Activated naive CD4-positive, alpha-beta T cell treated with anti-CD3 and anti-CD28 coated beads for 36 hours (primary cell): Measurements from ENCODE around the gene SUGP1. TPM values are rescaled to one million over a fixed set of nuclear protein-coding genes. Genes with fewer than 3 reads are reported as not detected.

Experiments used
- CTCF ChIA-PET: fragments of 350-600 bp; sonication (Branson Sonifier 250); formaldehyde crosslinking; loops from one replicate; lab custom pipeline; 2021; ENCODE audit warnings: antibody characterized with exemption; lab: Charles Lee
- DNase-seq: peaks from one replicate; pipeline ENCODE4 v3.0.0-alpha.2; 2020
- H3K27ac Mint-ChIP-seq: one replicate; pipeline ENCODE4 v1.8.0; 2021; ENCODE audit warnings: mild to moderate bottlenecking, mixed read lengths
- H3K27me3 Mint-ChIP-seq: one replicate; pipeline ENCODE4 v1.8.0; 2021; ENCODE audit warnings: low read depth, mixed read lengths
- H3K36me3 Mint-ChIP-seq: one replicate; pipeline ENCODE4 v1.8.0; 2021; ENCODE audit warnings: low read depth, mixed read lengths
- H3K4me1 Mint-ChIP-seq: one replicate; pipeline ENCODE4 v1.8.0; 2021; ENCODE audit warnings: low read depth, mixed read lengths
- H3K4me3 Mint-ChIP-seq: one replicate; pipeline ENCODE4 v1.8.0; 2021; ENCODE audit warnings: mild to moderate bottlenecking, moderate library complexity, mixed read lengths
- H3K9me3 Mint-ChIP-seq: one replicate; pipeline ENCODE4 v1.8.0; 2021; ENCODE audit warnings: mixed read lengths
- intact Hi-C: fragments of 100-400 bp; cut with micrococcal nuclease; formaldehyde crosslinking; loops from one replicate; pipeline ENCODE4 v1.15.1; 2023
- total RNA-seq, 2 experiments: library from RNA; stranded (reverse); gene quantifications; one replicate each; pipeline ENCODE4 v1.2.3, GENCODE V29; 2021

Gene SUGP1
- total RNA-seq, 2 experiments from 2014 or later, result 31.7 to 32.4 TPM

DNA sequence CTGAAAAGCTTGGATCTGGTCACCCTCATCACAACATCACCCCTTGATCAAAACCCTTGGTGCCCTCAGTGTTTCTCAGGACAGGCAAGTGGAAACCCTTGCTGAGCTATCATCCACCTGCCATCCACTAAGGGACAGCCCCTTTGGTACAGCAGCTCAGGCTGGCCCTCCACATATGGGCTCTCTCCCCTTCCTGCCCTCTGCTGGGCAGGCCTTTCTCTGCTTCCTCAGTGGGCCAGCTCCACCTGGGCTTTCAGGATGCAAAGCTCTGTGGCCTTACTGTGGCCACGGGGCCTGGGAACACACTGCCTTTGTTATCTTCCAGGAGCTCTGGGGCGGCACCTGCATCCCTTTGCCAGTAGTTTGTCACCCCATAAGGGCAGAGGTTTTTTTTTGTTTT, 4.9 kb downstream of the SUGP1 start:
- DNase-seq, result peak; percentile 20
- Mint-ChIP-seq H3K36me3 (peaks cover 14% of the 10 kb centered on the region), H3K27ac (no peak overlapping the region), H3K9me3 (no peaks in the 10 kb centered on the region), H3K4me3 (no peak overlapping the region), H3K27me3 (no peaks in the 10 kb centered on the region), H3K4me1 (peaks cover 26% of the 10 kb centered on the region)
- intact Hi-C loops, result no loop called here
- CTCF ChIA-PET, result interaction anchor here (0.9 to 1.0 kb wide), 4 partner anchors 26 to 131 kb away, joined by 3 to 5 read pairs (median 3); no protein-coding TSS in a partner anchor

DNA sequence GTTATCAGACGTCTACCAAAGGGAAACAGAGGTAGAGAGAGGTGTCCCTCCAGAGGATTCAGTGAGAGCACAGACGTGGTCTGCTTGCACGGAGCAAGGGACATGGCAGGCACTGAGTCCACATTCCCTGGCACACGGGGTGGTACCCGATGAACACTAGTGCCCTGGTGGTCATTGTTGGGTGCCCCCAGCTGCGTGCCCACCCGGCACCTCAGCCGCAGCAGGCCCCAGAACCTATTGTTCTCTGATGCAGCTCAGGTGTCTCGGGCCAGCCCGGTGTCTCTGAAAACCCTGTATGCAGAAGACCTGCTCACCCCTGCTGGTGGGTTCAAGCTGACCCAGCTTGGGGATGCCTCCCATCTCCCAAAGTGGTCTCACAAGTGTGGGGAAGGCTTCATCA, 11.9 kb downstream of the SUGP1 start:
- Mint-ChIP-seq H3K27ac (no peak overlapping the region), H3K9me3 (no peaks in the 10 kb centered on the region), H3K4me3 (no peak overlapping the region), H3K36me3 (peaks cover 19% of the 10 kb centered on the region), H3K4me1 (no peaks in the 10 kb centered on the region), H3K27me3 (no peaks in the 10 kb centered on the region)
- intact Hi-C loops, result no loop called here
- DNase-seq, result no peak
- CTCF ChIA-PET, result no interaction called here

- Mint-ChIP-seq H3K4me3 (no peak overlapping the region), H3K27ac (no peak overlapping the region), H3K36me3 (peaks cover 20% of the 10 kb centered on the region), H3K27me3 (no peaks in the 10 kb centered on the region), H3K4me1 (no peaks in the 10 kb centered on the region), H3K9me3 (no peaks in the 10 kb centered on the region)
- DNase-seq, result no peak
- CTCF ChIA-PET, result no interaction called here
- intact Hi-C loops, result no loop called here
Observed at GRCh38 chr19:19306191-19306590, 14.1 kb downstream of the SUGP1 start.

DNA sequence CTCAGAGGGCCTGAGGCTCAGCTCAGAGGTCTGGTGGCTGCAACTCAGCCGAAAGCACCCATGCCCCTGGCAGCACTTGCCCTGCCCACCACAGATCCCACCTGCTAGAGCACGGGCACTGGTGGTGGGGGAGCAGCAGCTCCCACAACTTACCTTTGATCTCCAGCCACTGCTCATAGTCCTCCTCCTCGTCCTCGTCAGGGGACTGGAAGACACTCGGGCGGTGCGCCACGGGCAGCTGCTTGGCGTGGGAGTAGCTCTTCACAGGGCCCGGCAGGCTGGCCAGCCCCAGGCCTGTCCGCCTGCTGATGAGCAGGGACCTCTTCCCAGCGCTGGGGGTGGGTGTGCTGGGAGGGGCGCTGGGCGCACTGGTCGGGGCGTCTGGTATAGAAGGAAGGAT, 14.6 kb downstream of the SUGP1 start:
- Mint-ChIP-seq H3K27me3 (no peaks in the 10 kb centered on the region), H3K36me3 (peaks cover 22% of the 10 kb centered on the region), H3K27ac (no peak overlapping the region), H3K9me3 (no peaks in the 10 kb centered on the region), H3K4me3 (no peak overlapping the region), H3K4me1 (no peaks in the 10 kb centered on the region)
- intact Hi-C loops, result no loop called here
- CTCF ChIA-PET, result interaction anchor here (0.6 kb wide), 1 partner anchor 68 kb away, joined by 3 read pairs; no protein-coding TSS in a partner anchor
- no peak for DNase-seq

GRCh38 chr19:19305066-19305465, 15.2 kb downstream of the SUGP1 start:
- no peak overlapping the region for H3K4me3 Mint-ChIP-seq
- H3K27ac Mint-ChIP-seq, result no peak overlapping the region
- H3K4me1 Mint-ChIP-seq, result no peaks in the 10 kb centered on the region
- no peaks in the 10 kb centered on the region for H3K9me3 Mint-ChIP-seq
- intact Hi-C loops, result no loop called here
- peaks cover 22% of the 10 kb centered on the region for H3K36me3 Mint-ChIP-seq
- no peak for DNase-seq
- CTCF ChIA-PET, result interaction anchor here (0.6 kb wide), 1 partner anchor 68 kb away, joined by 3 read pairs; no protein-coding TSS in a partner anchor
- no peaks in the 10 kb centered on the region for H3K27me3 Mint-ChIP-seq

- Mint-ChIP-seq H3K4me1 (no peaks in the 10 kb centered on the region), H3K9me3 (no peaks in the 10 kb centered on the region), H3K27ac (no peak overlapping the region), H3K4me3 (no peak overlapping the region), H3K36me3 (peaks cover 20% of the 10 kb centered on the region), H3K27me3 (no peaks in the 10 kb centered on the region)
- CTCF ChIA-PET, result interaction anchor here (1.1 kb wide), 1 partner anchor 84 kb away, joined by 4 read pairs; no protein-coding TSS in a partner anchor
- intact Hi-C loops, result no loop called here
- no peak for DNase-seq
Observed at GRCh38 chr19:19304186-19304965, 15.9 kb downstream of the SUGP1 start.

GRCh38 chr19:19303411-19303810, 16.9 kb downstream of the SUGP1 start:
- Mint-ChIP-seq H3K36me3 (peaks cover 19% of the 10 kb centered on the region), H3K9me3 (no peaks in the 10 kb centered on the region), H3K4me1 (no peaks in the 10 kb centered on the region), H3K27me3 (no peaks in the 10 kb centered on the region), H3K27ac (no peak overlapping the region), H3K4me3 (no peak overlapping the region)
- intact Hi-C loops, result no loop called here
- CTCF ChIA-PET, result interaction anchor here (1.1 kb wide), 1 partner anchor 83 kb away, joined by 4 read pairs; no protein-coding TSS in a partner anchor
- no peak for DNase-seq

DNA sequence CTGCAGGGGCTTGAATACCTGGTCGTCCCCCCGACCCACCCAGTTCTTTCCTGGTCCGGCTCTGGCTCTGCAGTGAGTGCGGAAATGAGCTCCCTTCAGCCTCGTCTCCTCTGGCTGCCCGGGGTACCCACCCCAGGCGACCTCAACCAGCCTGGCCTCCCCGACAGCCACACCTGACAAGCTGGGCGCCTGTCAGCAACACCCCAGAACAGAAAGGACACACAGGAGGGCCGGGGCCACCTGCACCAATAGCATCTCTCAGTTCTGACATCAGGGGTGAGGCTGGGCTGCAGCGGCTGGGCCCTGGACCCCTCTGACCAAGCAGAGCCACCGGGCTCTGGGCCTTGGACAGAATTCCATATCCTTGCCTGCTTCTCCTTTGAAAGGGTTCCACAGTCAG, 19.7 kb downstream of the SUGP1 start:
- H3K27me3 Mint-ChIP-seq, result no peaks in the 10 kb centered on the region
- H3K27ac Mint-ChIP-seq, result no peak overlapping the region

GRCh38 chr19:19297759-19298158, 22.6 kb downstream of the SUGP1 start:
- Mint-ChIP-seq H3K27me3 (no peaks in the 10 kb centered on the region), H3K4me1 (no peaks in the 10 kb centered on the region), H3K9me3 (peaks cover 1% of the 10 kb centered on the region), H3K4me3 (no peak overlapping the region), H3K27ac (no peak overlapping the region), H3K36me3 (peaks cover 30% of the 10 kb centered on the region)
- no peak for DNase-seq
- CTCF ChIA-PET, result interaction anchor here (1.1 kb wide), 1 partner anchor 44 kb away, joined by 3 read pairs; no protein-coding TSS in a partner anchor
- intact Hi-C loops, result no loop called here

More for the DNA sequence above, 19.7 kb downstream of the SUGP1 start:
- Mint-ChIP-seq H3K4me1 (no peaks in the 10 kb centered on the region), H3K9me3 (no peaks in the 10 kb centered on the region), H3K4me3 (no peak overlapping the region), H3K36me3 (peaks cover 15% of the 10 kb centered on the region)
- intact Hi-C loops, result no loop called here
- CTCF ChIA-PET, result no interaction called here
- no peak for DNase-seq

DNA sequence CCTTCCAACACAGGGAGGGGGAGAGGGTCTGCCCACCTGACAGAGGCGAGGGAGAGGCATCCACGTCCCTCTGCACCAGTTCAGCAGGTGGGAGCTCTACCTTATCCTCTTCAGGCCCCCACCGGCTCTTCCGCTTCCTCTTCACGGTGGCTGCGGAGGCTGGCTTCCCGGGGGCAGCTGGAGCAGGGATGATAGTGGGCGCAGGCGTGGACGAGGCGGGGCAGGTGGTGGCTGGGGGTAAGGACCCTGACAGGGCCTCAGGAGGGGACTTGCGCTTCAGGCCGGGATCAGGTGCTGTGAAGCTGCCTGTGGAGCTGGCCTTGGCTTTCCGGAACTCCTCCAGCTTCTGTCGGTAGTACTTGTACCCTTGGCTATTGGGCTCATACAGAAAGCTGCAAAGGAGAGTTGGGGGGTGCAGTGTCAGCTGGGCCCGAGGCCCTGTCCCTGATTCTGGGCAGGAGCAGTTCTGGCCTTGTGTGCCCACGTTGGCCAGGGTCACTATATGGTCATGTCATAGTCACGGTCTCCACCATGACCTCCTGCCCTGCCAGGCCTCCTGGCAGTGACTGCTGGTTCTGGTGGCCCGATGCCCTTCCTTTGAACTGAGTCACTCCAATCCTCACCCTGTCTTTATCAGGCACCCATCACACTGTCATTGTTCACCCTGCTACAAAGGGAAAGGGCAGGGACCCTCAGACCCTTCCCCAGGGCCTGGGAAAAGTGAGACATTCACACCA, 23.2 kb downstream of the SUGP1 start:
- H3K36me3 Mint-ChIP-seq, result peaks cover 36% of the 10 kb centered on the region
- DNase-seq, result no peak

DNA sequence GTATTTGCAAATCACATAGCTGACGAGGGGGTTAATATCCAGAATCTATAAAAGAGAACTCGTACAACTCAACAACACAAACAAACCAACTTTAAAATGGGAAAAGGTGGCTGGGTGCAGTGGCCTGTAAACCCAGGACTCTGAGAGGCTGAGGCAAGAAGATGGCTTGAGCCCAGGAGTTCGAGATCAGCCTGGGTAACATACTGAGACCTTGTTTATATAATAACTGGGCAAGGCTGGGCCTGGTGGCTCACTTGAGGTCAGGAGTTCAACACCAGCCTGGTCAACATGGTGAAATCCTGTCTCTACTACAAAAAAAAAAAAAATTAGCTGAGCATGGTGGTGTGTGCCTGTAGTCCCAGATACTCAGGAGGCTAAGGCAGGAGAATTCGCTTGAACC, 25.4 kb downstream of the SUGP1 start:
- H3K4me1 Mint-ChIP-seq, result no peaks in the 10 kb centered on the region
- no peaks in the 10 kb centered on the region for H3K27me3 Mint-ChIP-seq
- H3K9me3 Mint-ChIP-seq, result peaks cover 1% of the 10 kb centered on the region
- DNase-seq, result no peak
- peaks cover 44% of the 10 kb centered on the region for H3K36me3 Mint-ChIP-seq
- H3K4me3 Mint-ChIP-seq, result no peak overlapping the region
- H3K27ac Mint-ChIP-seq, result no peak overlapping the region
- intact Hi-C loops, result no loop called here
- CTCF ChIA-PET, result no interaction called here

More for the DNA sequence above, 23.2 kb downstream of the SUGP1 start:
- intact Hi-C loops, result no loop called here
- H3K27ac Mint-ChIP-seq, result no peak overlapping the region
- H3K9me3 Mint-ChIP-seq, result peaks cover 1% of the 10 kb centered on the region
- no peaks in the 10 kb centered on the region for H3K4me1 Mint-ChIP-seq
- no peak overlapping the region for H3K4me3 Mint-ChIP-seq
- no peaks in the 10 kb centered on the region for H3K27me3 Mint-ChIP-seq
- CTCF ChIA-PET, result interaction anchor here (1.1 kb wide), 1 partner anchor 44 kb away, joined by 3 read pairs; no protein-coding TSS in a partner anchor

- H3K9me3 Mint-ChIP-seq, result peaks cover 1% of the 10 kb centered on the region
- DNase-seq, result no peak
- H3K27me3 Mint-ChIP-seq, result no peaks in the 10 kb centered on the region
- H3K4me3 Mint-ChIP-seq, result no peak overlapping the region
- intact Hi-C loops, result no loop called here
- no peak overlapping the region for H3K27ac Mint-ChIP-seq
- no peaks in the 10 kb centered on the region for H3K4me1 Mint-ChIP-seq
- CTCF ChIA-PET, result no interaction called here
- peaks cover 50% of the 10 kb centered on the region for H3K36me3 Mint-ChIP-seq
Observed at GRCh38 chr19:19292607-19293006, 27.7 kb downstream of the SUGP1 start.
